Body of pancreas (tissue), 4 donors: ENCODE measurements around the gene ZNF37A.

Experiments
- POLR2A ChIP-seq, 3 donors: fragments of 450-650 bp; IDR thresholded peaks; one replicate each; pipeline ENCODE4 v1.6.1; 2016; ENCODE audit warnings: antibody characterized with exemption in 3 of 3, mild to moderate bottlenecking in 2 of 3
- TF ChIP-seq, protein P1 (sequence below), 7 experiments: fragments of 450-650 bp in 4 of 7; fragments of 200-600 bp in 3 of 7; sonication (generic) in 3 of 7; IDR thresholded peaks; one replicate each; pipeline ENCODE4 v1.5.1; 2016 to 2019; ENCODE audit warnings: antibody characterized with exemption in 7 of 7

DNA sequence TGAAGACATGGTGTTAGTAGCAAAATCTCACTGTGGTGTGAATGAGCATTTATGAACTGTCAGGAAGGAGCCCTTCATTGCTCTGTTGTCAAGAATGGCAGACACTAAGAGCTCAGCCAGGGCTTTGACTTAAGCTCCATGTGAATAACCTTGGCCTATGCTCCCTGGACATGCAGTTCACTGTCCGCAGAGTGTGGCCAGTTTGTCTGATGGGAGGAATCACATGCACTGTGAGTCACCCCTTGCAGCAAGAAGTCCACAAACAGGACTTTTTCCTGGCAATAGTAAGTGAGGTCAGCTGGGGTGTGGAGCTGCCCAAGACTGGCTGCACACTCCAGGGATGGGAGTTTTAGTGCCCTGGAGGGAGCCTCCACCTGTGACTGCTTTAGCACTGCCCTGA is 49.5 kb downstream of the ZNF37A start:
- TF ChIP-seq, protein P1, sequence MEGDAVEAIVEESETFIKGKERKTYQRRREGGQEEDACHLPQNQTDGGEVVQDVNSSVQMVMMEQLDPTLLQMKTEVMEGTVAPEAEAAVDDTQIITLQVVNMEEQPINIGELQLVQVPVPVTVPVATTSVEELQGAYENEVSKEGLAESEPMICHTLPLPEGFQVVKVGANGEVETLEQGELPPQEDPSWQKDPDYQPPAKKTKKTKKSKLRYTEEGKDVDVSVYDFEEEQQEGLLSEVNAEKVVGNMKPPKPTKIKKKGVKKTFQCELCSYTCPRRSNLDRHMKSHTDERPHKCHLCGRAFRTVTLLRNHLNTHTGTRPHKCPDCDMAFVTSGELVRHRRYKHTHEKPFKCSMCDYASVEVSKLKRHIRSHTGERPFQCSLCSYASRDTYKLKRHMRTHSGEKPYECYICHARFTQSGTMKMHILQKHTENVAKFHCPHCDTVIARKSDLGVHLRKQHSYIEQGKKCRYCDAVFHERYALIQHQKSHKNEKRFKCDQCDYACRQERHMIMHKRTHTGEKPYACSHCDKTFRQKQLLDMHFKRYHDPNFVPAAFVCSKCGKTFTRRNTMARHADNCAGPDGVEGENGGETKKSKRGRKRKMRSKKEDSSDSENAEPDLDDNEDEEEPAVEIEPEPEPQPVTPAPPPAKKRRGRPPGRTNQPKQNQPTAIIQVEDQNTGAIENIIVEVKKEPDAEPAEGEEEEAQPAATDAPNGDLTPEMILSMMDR (IDR thresholded peaks at IDR 0.05), result no peak
- TF ChIP-seq POLR2A (IDR thresholded peaks at IDR 0.05), result no peak
